Neuronal stem cell (in vitro differentiated cells): ENCODE results near the gene CANX.

Experiments
- DNase-seq: peaks from one replicate; pipeline ENCODE4 v3.0.0-alpha.2; 2013; ENCODE audit warnings: low spot score
- H2AFZ ChIP-seq: one replicate; pipeline ENCODE4 v1.6.1; 2013; ENCODE audit warnings: mild to moderate bottlenecking, low read length, inconsistent platforms
- H2AK5ac ChIP-seq: 2 replicates; pipeline ENCODE4 v1.6.1; 2013; ENCODE audit warnings: low read depth, mild to moderate bottlenecking, inconsistent platforms, low read length, moderate library complexity, mixed read lengths
- H2BK120ac ChIP-seq: 2 replicates; pipeline ENCODE4 v1.6.1; 2013; ENCODE audit warnings: low read depth, mild to moderate bottlenecking, inconsistent platforms, low read length, moderate library complexity, mixed read lengths
- H2BK12ac ChIP-seq: one replicate; pipeline ENCODE4 v1.6.1; 2013; ENCODE audit warnings: low read length, inconsistent platforms
- H2BK15ac ChIP-seq: 2 replicates; pipeline ENCODE4 v1.6.1; 2013; ENCODE audit warnings: mild to moderate bottlenecking, low read length, inconsistent platforms, mixed read lengths
- H2BK5ac ChIP-seq: one replicate; pipeline ENCODE4 v1.6.1; 2013; ENCODE audit warnings: inconsistent platforms, mild to moderate bottlenecking, low read length, moderate library complexity
- H3K14ac ChIP-seq: one replicate; pipeline ENCODE4 v1.6.1; 2013; ENCODE audit warnings: low read length, inconsistent platforms
- H3K18ac ChIP-seq: 2 replicates; pipeline ENCODE4 v1.6.1; 2013; ENCODE audit warnings: low read length, inconsistent platforms
- H3K23ac ChIP-seq: 2 replicates; pipeline ENCODE4 v1.6.1; 2013; ENCODE audit warnings: low read depth, mild to moderate bottlenecking, mixed read lengths, low read length, inconsistent platforms; ENCODE audit not compliant: poor library complexity
- H3K27ac ChIP-seq: replicated peaks from 3 replicates; pipeline ENCODE4 v1.5.1; 2013; ENCODE audit warnings: low read length, inconsistent platforms
- H3K27me3 ChIP-seq, 3 experiments: 2 replicates each; pipeline ENCODE4 v1.6.1; 2013; ENCODE audit warnings: low read length in 3 of 3, mild to moderate bottlenecking in 2 of 3, inconsistent platforms in 1 of 3, low read depth in 1 of 3, mixed read lengths in 1 of 3, moderate library complexity in 1 of 3; ENCODE audit not compliant: control insufficient read depth in 3 of 3, insufficient read depth in 3 of 3
- H3K36me3 ChIP-seq, 2 donors: replicated peaks in 1 of 2; 2 replicates each; pipeline ENCODE4 v1.6.1; 2013; ENCODE audit warnings: low read length in 2 of 2; ENCODE audit not compliant: control insufficient read depth in 2 of 2, insufficient read depth in 2 of 2
- H3K4ac ChIP-seq: 2 replicates; pipeline ENCODE4 v1.6.1; 2013; ENCODE audit warnings: inconsistent platforms, mild to moderate bottlenecking, low read length, moderate library complexity
- H3K4me1 ChIP-seq, 2 donors: 1 replicate in 1 of 2; 2 replicates in 1 of 2; pipeline ENCODE4 v1.6.1; 2013; ENCODE audit warnings: low read length in 2 of 2, low read depth in 1 of 2; ENCODE audit not compliant: control insufficient read depth in 2 of 2, insufficient read depth in 1 of 2
- H3K4me2 ChIP-seq: one replicate; pipeline ENCODE4 v1.6.1; 2013; ENCODE audit warnings: mild to moderate bottlenecking, low read length, inconsistent platforms; ENCODE audit not compliant: insufficient read depth, poor library complexity, severe bottlenecking
- H3K4me3 ChIP-seq, 2 donors: 2 replicates each; pipeline ENCODE4 v1.5.1; 2013; ENCODE audit warnings: low read length in 2 of 2, mild to moderate bottlenecking in 2 of 2, inconsistent platforms in 1 of 2, moderate library complexity in 1 of 2
- H3K79me1 ChIP-seq: one replicate; pipeline ENCODE4 v1.6.1; 2013; ENCODE audit warnings: low read depth, mild to moderate bottlenecking, inconsistent platforms, low read length, moderate library complexity
- H3K9ac ChIP-seq: one replicate; pipeline ENCODE4 v1.6.1; 2013; ENCODE audit warnings: mild to moderate bottlenecking, low read depth, low read length, inconsistent platforms; ENCODE audit not compliant: poor library complexity
- H3K9me3 ChIP-seq, 2 donors: replicated peaks in 1 of 2; 2 replicates each; pipeline versions ENCODE3 to v1.6.1; 2013; ENCODE audit warnings: low read length in 2 of 2, mild to moderate bottlenecking in 2 of 2, inconsistent platforms in 1 of 2, low read depth in 1 of 2, mixed read lengths in 1 of 2, moderate library complexity in 1 of 2; ENCODE audit not compliant: control insufficient read depth in 2 of 2, insufficient read depth in 1 of 2
- H4K8ac ChIP-seq: one replicate; pipeline ENCODE4 v1.6.1; 2013; ENCODE audit warnings: low read depth, mild to moderate bottlenecking, inconsistent platforms, low read length, moderate library complexity
- H4K91ac ChIP-seq: one replicate; pipeline ENCODE4 v1.6.1; 2013; ENCODE audit warnings: low read length, low read depth, mild to moderate bottlenecking, inconsistent platforms; ENCODE audit not compliant: poor library complexity
- WGBS, 2 donors: extraction: QIAGEN DNeasy Blood & Tissue Kit; methylation state at CpG; one replicate each; pipeline ENCODE4 v1.1.7; 2013; ENCODE audit warnings: missing lambda C conversion rate in 2 of 2, mixed read lengths in 1 of 2; ENCODE audit not compliant: insufficient read length in 2 of 2, insufficient replicate concordance in 1 of 2; ENCODE audit errors: extremely low coverage in 2 of 2; 5-methylcytosine and 5-hydroxymethylcytosine counted together

Gene CANX

DNA sequence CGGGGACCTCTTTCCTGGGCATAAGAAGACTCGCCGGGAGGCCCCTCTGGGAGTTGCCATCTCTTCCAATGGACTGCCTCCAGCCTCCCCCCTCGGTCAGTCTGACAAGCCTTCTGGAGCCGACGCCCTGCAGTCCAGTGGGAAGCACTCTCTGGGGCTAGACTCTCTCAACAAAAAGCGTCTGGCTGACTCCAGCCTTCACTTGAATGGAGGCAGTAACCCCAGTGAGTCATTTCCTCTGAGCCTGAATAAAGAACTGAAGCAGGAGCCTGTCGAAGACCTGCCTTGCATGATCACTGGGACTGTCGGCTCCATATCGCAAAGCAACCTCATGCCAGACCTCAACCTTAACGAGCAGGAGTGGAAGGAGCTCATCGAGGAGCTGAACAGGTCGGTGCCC is 66.6 kb downstream of the CANX start:
- Histone ChIP-seq H2BK5ac (no peak overlapping the region), H3K9me3 (no peaks in the 10 kb centered on the region), H2BK12ac (no peak overlapping the region), H3K36me3 (peaks cover 33 to 64% of the 10 kb centered on the region in 2 donors), H3K9ac (no peak overlapping the region), H3K18ac (no peak overlapping the region), H2AK5ac (no peak overlapping the region), H4K91ac (no peak overlapping the region), H4K8ac (no peak overlapping the region), H3K79me1 (peaks cover 11% of the 10 kb centered on the region), H3K4me2 (no peak overlapping the region), H3K27me3 (no peaks in the 10 kb centered on the region), H3K14ac (no peak overlapping the region), H3K4me1 (peaks cover 2 to 31% of the 10 kb centered on the region in 2 donors), H2BK15ac (no peak overlapping the region), H2BK120ac (no peak overlapping the region), H3K4me3 (no peak overlapping the region), H3K4ac (no peak overlapping the region), H3K23ac (no peak overlapping the region), H3K27ac (no peak overlapping the region), H2AFZ (no peak overlapping the region)
- no peak for DNase-seq
- WGBS, 2 donors: no CpG with 5 or more reads among the region's 13 CpGs

DNA sequence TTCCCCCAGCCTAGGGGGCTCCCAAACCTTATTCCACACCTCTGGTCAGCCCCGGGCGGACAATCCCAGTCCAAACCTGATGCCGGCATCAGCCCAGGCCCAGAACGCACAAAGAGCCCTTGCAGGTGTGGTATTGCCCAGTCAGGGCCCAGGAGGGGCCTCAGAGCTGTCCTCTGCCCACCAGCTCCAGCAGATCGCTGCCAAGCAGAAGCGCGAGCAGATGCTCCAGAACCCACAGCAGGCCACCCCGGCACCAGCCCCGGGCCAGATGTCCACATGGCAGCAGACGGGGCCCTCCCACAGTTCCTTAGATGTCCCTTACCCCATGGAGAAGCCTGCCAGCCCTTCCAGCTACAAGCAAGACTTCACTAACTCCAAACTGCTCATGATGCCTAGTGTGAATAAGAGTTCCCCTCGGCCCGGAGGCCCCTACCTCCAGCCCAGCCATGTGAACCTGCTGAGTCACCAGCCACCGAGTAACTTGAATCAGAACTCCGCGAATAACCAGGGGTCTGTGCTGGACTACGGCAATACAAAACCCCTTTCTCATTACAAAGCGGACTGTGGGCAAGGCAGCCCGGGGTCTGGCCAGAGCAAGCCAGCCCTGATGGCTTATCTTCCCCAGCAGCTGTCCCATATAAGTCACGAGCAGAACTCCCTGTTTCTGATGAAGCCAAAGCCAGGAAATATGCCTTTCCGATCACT is 67.4 kb downstream of the CANX start:
- H3K18ac ChIP-seq: no peak overlapping the region
- no peak overlapping the region for H4K91ac ChIP-seq
- no peak overlapping the region for H3K9ac ChIP-seq
- no CpG with 5 or more reads among the region's 20 CpGs for WGBS, 2 donors
- no peak overlapping the region for H3K27ac ChIP-seq
- H2AFZ ChIP-seq: no peak overlapping the region
- H3K27me3 ChIP-seq: no peaks in the 10 kb centered on the region
- no peak overlapping the region for H2BK15ac ChIP-seq
- H3K36me3 ChIP-seq: peaks cover 38 to 71% of the 10 kb centered on the region in 2 donors
- H2BK12ac ChIP-seq: no peak overlapping the region
- H3K4me2 ChIP-seq: no peak overlapping the region
- no peaks in the 10 kb centered on the region for H3K9me3 ChIP-seq
- no peak overlapping the region for H3K23ac ChIP-seq
- DNase-seq: no peak
- no peak overlapping the region for H3K14ac ChIP-seq
- no peak overlapping the region for H2BK120ac ChIP-seq
- no peak overlapping the region for H3K4ac ChIP-seq
- H4K8ac ChIP-seq: no peak overlapping the region
- no peak overlapping the region for H2AK5ac ChIP-seq
- no peak overlapping the region for H3K4me3 ChIP-seq
- H3K79me1 ChIP-seq: peaks cover 11% of the 10 kb centered on the region
- peaks cover 2 to 31% of the 10 kb centered on the region in 2 donors for H3K4me1 ChIP-seq
- no peak overlapping the region for H2BK5ac ChIP-seq

DNA sequence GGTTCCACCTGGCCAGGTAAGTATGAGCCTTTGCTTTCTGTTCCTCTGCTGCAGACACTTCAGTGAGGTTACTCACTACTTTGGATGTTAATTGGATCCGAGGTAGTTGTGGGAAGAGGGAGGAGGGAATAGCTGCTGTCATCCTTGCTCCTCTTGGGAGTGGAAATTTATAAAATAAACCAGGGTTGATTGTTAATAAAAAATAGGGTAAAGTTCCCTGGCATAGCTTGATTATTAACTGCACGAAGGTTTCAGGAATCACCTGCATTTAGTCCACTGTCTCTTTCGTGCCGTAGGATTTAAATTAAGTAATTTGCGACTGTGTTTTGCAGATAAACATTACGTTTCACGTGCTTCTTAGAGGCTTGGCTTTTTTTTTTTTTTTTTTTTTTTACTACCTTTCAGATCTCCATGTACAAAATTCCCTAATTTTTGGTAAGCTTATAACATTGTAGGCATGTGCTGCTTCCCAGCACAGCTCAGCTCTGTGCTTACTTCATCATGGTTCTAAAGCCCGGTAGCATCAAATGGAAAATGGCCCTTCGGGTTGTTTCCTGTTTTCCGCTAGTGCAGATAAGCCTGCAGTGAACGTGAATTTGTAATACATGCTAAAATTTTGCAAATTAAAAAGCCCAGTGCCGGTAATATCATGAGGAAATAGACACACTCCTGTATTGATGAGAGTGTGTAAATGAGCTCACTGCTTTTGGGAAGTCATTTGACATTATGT is 68.1 kb downstream of the CANX start:
- H2BK5ac ChIP-seq: no peak overlapping the region
- WGBS, 2 donors: no CpG with 5 or more reads among the region's 12 CpGs
- no peak overlapping the region for H2BK15ac ChIP-seq
- no peak for DNase-seq
- peaks cover 2 to 28% of the 10 kb centered on the region in 2 donors for H3K4me1 ChIP-seq
- H3K27me3 ChIP-seq: no peaks in the 10 kb centered on the region
- no peak overlapping the region for H4K91ac ChIP-seq
- H2AK5ac ChIP-seq: no peak overlapping the region
- peaks cover 11% of the 10 kb centered on the region for H3K79me1 ChIP-seq
- no peak overlapping the region for H3K4ac ChIP-seq
- no peak overlapping the region for H2AFZ ChIP-seq
- H2BK12ac ChIP-seq: no peak overlapping the region
- no peak overlapping the region for H3K9ac ChIP-seq
- H3K18ac ChIP-seq: no peak overlapping the region
- no peak overlapping the region for H4K8ac ChIP-seq
- peaks cover 44 to 79% of the 10 kb centered on the region in 2 donors for H3K36me3 ChIP-seq
- no peak overlapping the region for H3K4me3 ChIP-seq
- H3K23ac ChIP-seq: no peak overlapping the region
- no peak overlapping the region for H3K14ac ChIP-seq
- no peak overlapping the region for H3K4me2 ChIP-seq
- no peaks in the 10 kb centered on the region for H3K9me3 ChIP-seq
- H3K27ac ChIP-seq: no peak overlapping the region
- H2BK120ac ChIP-seq: no peak overlapping the region

DNA sequence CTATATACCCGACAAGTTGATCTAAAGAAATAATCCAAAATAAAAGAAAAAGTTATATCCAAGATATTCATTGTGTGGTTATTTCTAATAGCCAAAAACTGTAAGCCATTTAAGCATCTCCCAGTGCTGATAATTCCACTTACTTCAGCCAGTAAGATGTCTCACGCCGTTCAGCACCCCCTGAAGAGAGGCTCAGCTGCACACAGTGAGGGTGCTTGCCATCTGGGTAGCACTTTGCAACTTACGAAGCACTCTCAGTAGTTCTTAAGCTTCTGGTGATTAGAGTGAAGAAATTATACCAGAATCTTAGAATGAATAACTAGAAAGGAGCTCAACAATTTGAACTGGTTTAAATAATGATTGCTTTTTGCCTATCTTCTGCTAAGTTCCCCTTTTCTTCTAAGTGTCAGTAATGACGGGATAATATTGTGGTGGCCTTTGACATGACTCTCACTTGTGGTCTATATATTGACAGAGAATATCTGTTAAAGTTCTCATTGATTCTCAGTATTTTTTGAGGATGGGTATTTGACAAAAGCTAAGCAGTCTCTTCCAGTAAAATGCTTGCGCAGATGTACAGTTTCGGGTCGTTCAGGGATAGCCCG is 68.8 kb downstream of the CANX start:
- H3K4me1 ChIP-seq: peaks cover 2 to 21% of the 10 kb centered on the region in 2 donors
- H3K14ac ChIP-seq: no peak overlapping the region
- no peaks in the 10 kb centered on the region for H3K9me3 ChIP-seq
- no peak overlapping the region for H2BK12ac ChIP-seq
- no peak for DNase-seq
- peaks cover 48 to 86% of the 10 kb centered on the region in 2 donors for H3K36me3 ChIP-seq
- no peak overlapping the region for H4K91ac ChIP-seq
- no peaks in the 10 kb centered on the region for H3K27me3 ChIP-seq
- no peak overlapping the region for H4K8ac ChIP-seq
- H2AK5ac ChIP-seq: no peak overlapping the region
- no peak overlapping the region for H2AFZ ChIP-seq
- H3K4ac ChIP-seq: no peak overlapping the region
- H3K79me1 ChIP-seq: peaks cover 7% of the 10 kb centered on the region
- no peak overlapping the region for H3K4me3 ChIP-seq
- no peak overlapping the region for H3K27ac ChIP-seq
- WGBS, 2 donors: no CpG with 5 or more reads among the region's 9 CpGs
- H3K4me2 ChIP-seq: no peak overlapping the region
- no peak overlapping the region for H2BK15ac ChIP-seq
- H2BK120ac ChIP-seq: no peak overlapping the region
- H3K23ac ChIP-seq: no peak overlapping the region
- H3K9ac ChIP-seq: no peak overlapping the region
- no peak overlapping the region for H2BK5ac ChIP-seq
- no peak overlapping the region for H3K18ac ChIP-seq
